ENCODE results near the gene EFCAB14.

GRCh38 chr1:46645815-46646214 lies 73.1 kb downstream of the EFCAB14 start:
- TF ChIP-seq CTCF (IDR thresholded peaks at IDR 0.05; ENCODE audit: poor library complexity) (no peak), EZH2 (IDR thresholded peaks at IDR 0.05; ENCODE audit: borderline replicate concordance) (no peak), EZH2phosphoT487 (IDR thresholded peaks at IDR 0.05; ENCODE audit: low read depth, severe bottlenecking, unreplicated experiment) (no peak)
